Measurements from ENCODE around the gene AGXT2.
A peak's percentile ranks its signal among the peaks of the same experiment; 100 is the strongest.

AGXT2 gene, protein sequence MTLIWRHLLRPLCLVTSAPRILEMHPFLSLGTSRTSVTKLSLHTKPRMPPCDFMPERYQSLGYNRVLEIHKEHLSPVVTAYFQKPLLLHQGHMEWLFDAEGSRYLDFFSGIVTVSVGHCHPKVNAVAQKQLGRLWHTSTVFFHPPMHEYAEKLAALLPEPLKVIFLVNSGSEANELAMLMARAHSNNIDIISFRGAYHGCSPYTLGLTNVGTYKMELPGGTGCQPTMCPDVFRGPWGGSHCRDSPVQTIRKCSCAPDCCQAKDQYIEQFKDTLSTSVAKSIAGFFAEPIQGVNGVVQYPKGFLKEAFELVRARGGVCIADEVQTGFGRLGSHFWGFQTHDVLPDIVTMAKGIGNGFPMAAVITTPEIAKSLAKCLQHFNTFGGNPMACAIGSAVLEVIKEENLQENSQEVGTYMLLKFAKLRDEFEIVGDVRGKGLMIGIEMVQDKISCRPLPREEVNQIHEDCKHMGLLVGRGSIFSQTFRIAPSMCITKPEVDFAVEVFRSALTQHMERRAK

DNA sequence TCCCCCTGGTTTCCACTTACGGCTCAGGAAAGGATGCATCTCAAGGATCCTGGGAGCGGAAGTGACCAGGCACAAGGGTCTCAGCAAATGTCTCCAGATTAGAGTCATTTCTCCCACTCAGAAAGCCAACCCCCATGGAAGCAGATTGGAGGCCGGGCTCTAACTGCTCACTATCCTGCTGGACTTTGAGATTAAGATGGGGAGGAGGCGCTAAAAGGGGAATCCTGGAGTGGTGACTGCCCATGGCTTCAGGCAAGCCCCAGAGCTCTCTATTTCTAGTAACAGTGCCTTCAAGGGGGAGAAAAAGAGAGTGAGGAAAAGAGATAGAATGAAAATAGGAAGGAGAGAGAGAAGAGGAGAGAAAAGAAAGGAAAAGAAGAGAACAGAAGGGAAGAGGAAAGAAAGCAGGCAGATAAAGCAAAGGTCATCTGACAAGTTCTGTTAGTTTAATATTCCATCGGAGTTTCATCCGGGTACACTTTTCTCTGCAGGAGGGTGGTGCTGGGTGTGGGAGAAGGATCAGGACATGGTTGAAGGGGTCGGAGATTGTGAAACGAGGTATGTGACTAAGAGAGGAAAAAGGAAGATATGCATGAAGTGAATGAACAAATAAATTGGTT is at the start of gene AGXT2:
Gene AGXT2 (minus strand): TSS at position 165 of the 620 bp plus-strand sequence. CDS start 57 bp downstream, at position 108.
- DNase-seq (ENCODE audit: low read depth in 3 of 3), result no peak

DNA sequence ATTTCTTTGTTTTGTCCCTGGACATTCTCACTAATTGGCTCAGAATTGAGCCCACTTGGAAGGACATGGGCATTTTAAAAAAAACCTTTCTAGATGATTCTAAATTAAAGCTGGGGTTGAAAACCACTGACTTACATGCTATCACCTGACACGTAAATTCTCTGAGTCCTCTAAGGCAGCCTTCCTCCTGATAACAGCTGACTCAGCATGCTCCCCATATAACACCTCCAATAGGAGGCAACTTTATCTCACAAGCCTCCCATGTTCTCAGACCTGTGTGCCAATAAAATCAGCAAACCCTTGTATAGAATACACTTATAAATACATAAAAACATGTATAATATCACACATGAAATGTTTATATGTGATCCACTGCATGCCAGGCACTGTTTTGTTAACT is 49.2 kb upstream of the AGXT2 start:
- no peak for DNase-seq (ENCODE audit: low read depth in 3 of 3)

DNA sequence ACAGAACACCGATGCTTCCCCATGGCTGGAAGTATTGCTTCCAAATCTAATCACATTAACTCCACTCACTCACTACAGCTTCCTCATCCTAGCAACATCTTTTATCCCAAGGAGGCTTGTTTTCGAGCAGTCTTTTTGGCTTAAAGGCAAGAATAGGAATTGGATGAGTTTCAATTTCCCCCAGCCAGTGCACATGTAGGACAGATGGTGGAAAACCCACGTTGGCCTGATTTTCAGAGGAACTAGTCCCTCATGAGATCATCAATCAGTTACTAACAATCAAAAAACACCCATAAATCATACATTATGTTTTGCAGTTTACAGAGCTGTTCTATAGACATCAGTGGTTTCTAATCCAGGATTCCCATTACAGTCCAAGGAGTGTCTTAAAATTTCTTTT is 48.5 kb upstream of the AGXT2 start:
- DNase-seq (ENCODE audit: low read depth in 3 of 3), result no peak

DNA sequence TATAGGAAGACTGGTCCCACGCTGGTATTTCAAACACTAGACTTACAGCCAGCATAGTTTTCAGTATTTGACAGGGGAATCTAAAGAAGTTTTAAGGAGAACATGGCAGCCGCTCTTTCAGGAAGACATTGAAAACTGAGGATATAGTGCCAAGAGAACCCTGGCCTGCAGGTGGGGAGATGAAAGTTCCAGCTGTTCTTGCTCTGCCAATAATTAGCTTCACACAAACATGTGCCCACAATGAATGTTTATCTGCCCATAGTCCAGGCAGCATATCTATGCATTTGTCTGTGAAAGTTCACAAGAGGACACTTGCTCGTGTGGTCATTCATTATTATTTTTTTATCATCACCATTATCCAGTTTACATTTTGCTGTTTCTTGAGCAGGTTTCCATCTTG is 47.6 kb upstream of the AGXT2 start:
- DNase-seq (ENCODE audit: low read depth in 3 of 3), result no peak

DNA sequence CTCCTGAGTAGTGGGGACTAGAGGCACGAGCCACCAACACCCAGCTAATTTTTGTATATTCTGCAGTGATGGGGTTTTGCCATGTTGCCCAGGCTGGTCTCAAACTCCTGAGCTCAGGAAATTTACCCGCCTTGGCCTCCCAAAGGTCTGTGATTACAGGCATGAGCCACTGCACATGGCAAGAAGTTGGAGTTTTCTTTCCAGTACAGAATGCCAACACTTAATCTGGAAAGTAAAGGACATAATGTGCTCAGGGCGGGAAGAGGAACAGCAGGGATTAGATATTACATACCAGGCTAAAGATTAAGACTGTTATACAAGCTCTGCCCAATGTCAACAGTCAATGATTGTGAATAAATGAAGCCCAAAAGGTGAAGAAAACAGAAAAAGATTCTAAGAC is 47.2 kb upstream of the AGXT2 start:
- DNase-seq (ENCODE audit: low read depth in 3 of 3), result no peak

DNA sequence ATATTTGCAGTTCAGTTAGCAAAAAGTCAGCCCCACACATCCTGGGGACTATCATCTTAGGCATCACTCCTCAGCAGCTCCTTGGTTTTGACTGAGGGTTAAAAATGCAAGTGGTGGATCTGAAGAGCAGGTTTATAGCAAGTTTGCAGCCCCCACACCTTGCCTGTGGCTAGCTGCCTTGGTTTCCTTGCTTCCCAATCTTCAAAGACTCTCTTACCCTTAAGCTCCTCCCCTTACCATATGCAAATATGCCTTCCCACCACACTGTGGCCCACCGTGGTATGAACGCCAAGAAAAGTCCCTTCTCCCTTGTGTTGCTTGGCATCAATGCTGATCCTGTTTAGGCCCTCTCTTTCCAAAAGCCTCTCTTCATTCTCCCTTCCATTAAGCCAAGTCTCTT is 45.0 kb upstream of the AGXT2 start:
- DNase-seq (ENCODE audit: low read depth in 3 of 3), result no peak

DNA sequence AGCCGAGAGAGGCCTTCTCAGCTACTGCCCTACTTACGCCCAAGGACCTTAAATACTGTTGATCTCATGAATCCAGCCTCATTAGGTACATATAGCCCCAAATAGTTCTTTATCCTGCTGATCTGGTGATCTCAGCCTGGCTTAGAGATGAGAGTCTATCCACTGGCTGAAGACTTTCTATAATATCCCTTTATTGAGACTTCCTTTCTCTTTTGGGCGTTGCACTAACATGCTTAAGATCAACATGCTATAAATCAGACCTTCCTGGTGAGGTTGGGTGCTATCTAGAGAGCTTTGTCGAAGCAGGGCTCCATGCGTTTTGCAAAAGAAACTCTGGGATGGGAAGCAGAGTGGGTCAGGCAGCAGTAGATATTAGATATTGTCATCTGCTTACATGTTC is 44.0 kb upstream of the AGXT2 start:
- no peak for DNase-seq (ENCODE audit: low read depth in 3 of 3)

DNA sequence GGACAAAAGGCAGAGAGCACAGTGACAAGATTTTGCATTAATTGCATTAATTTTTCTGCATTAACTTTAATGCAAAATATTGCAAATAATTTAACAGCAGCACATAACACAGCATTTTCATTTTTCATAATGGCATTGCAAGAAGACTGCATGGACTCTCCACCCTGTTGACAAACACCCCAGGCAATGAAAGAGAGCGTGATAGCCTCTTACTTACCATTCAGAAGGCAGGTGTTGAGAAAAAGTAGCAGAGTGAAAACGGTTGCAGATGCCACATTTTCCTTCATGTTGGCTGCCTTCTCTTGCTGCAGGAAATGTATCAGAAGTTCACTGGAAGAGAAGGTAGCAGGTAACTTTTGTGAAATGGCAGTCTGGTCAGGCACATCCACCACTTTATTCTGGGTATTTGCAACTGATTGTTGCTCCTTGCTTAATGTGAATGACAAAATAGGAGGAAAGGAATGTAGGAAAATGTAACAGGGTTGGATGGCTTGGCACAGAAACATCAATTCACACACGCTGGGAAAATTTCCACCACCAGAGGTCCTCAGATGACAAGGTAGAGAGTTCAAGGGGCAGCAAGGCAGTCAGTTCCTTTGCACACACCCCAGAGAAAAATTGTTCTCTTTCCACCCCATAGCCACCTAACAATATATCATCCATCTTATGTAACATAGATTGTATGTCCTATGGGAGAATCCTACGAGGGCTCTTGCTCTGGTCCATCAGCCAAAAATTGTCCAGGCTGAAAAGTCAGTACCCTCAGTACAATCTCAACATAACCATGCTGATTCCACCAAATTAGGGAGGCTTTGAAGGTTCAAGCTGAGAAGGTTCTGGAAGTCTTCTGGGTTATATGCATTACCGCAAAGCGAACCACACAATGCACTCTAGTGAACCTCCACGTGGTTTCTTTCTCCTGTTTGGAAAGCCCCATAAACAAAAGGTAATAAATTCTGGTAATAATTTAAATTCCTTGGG is 41.9 kb upstream of the AGXT2 start:
- DNase-seq (ENCODE audit: low read depth in 3 of 3), result peak; percentile 11 to 40 (median 17)

DNA sequence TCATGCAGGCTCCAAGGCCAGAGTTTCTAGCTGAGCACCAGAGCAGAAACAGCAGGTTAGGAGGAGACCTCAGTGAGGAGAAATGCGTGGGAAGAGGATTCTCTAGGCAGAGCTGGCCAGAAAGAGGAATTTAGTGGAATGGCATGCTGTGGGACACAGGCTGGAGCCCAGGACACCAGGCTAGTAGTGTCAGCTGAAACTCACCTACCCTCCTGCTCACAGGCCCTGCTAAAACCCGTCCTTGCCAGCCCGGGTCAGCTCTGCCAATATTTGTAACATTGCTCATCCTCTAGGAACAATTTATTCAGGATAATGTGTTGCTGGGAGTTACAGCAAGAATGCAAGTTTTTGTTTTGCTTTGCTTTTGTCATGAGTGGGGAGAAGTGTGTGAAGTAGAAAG is 40.2 kb upstream of the AGXT2 start:
- no peak for DNase-seq (ENCODE audit: low read depth in 3 of 3)

DNA sequence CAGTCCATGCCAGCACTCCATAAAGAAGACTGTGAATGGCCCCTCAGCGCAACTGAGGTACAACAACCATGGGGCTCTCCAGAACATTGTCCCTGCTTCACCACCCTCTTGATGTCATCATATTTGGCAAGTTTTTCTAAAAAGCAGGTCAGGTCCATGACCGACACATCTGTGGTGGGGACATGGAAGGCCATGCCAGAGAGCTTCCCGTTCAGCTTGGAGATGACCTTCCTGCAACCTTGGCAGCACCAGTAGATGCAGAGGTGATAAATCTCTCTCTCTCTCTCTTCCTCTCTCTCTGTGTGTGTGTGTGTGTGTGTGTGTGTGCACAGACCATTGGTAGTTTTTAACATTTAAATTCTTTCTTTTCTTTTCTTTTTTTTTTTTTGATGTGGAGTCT is 35.4 kb upstream of the AGXT2 start:
- no peak for DNase-seq (ENCODE audit: low read depth in 3 of 3)

DNA sequence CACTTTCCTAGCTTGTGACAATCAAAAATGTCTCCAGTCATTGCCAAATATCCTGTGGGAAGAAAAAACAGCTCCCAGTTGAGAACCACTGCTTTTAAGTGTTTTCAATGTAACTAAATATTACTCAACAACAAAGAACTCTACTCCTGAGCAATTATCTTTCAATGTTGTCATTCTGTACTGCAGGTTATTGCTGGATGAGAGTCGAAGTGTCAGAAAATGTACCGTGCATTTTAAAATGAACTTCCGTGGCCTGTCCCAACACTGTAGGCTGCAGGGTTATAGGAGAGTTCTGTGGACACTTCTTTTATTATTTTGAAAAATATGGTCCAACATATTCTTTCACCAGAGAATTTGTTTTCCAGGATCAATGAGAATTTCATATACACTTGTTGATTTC is 34.8 kb upstream of the AGXT2 start:
- DNase-seq (ENCODE audit: low read depth in 3 of 3), result no peak

DNA sequence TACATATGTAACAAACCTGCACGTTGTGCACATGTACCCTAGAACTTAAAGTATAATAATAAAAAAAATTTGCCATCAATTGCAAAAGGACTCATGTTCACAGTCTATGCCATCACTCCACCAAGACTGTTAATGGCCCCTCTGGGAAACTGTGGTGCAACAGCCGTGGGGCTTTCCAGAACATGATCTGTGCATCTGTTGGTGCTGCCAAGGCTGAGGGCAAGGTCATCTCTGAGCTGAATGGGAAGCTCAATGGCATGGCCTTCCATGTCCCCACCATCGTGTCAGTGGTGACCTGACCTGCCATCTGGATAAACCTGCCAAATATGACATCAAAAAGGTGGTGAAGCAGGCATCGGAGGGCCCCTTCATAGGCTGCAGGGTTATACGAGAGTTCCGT is 33.4 kb upstream of the AGXT2 start:
- no peak for DNase-seq (ENCODE audit: low read depth in 3 of 3)

DNA sequence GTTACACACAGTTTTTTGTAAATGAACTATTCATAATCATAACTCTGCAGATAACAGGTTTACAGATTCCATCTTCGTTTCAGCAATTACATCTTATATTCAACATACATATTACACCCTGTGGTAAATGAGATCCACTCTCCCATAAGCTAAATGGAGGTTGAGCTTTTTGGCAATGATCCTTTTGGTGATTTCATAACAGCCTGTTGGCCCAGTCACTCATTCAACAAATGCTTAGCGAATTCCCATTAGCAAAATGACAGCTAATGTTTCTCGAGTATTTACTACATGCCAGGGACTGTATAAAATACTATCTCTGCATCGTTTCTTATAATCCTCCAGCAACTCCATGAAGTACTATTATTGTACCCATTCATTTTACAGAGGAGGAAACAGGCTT is 25.4 kb upstream of the AGXT2 start:
- DNase-seq (ENCODE audit: low read depth in 3 of 3), result no peak

DNA sequence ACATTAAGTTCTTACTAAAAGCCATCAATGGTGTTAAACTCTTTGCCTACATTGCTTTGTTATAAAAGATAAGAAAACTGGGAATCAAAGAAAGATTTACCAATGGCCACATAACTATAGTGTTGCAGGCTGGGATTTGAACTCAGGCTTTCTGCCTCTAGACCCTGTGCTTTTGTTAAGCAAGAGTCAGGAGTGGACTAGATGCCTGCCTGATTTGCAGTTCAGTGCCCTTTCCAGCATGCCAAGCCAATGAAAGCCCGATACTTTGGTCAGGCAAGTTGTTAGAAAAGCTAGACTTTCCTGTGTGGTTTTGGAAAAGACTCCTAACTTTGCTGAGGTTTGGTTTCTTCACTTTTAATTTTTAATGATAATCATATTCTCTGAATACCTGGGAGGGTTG is 21.4 kb upstream of the AGXT2 start:
- no peak for DNase-seq (ENCODE audit: low read depth in 3 of 3)

DNA sequence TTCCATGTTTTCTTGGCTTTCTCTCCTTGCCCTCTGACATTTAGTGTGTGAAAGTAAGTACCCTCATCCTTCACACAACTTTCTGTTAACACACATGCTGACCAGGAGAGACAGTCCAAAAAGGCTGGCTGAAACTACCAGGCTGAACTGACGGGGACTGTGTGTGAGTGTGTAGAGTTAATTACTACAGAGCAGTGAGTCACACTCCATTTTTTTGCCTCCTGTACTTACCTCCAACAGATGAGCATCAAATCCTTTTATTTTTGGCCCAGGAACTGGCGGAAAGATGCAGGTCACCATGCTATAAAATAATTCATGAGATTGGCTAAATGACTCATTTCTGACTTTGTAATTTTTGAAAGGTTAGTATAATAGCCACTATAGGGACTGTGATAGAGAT is 20.2 kb upstream of the AGXT2 start:
- DNase-seq (ENCODE audit: low read depth in 3 of 3), result no peak

DNA sequence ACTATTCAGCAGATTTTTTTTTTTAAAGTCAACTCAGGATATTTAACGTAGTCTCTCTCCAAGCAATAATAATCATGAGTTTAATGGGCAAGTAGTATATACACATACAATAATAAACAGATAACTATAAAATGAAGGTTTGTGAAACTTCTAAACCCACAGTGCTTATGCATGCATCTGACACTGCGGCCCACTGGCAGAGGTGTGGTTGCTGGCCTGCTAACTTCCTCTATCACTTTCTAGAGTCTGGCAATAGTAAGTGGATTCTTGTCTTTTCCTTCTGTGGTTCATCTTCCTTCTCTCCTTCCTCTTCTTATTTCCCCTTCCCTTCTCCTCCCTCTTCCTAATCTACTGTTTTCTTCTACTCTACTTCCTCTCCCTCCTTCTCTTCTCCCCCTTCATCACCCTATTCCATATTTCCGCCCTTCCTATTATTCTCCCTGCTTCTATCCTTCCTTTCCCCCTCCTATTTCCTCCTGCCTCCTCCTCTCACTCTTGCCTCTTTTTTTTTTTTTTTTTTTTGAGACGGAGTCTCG is 18.6 kb upstream of the AGXT2 start:
- no peak for DNase-seq (ENCODE audit: low read depth in 3 of 3)

DNA sequence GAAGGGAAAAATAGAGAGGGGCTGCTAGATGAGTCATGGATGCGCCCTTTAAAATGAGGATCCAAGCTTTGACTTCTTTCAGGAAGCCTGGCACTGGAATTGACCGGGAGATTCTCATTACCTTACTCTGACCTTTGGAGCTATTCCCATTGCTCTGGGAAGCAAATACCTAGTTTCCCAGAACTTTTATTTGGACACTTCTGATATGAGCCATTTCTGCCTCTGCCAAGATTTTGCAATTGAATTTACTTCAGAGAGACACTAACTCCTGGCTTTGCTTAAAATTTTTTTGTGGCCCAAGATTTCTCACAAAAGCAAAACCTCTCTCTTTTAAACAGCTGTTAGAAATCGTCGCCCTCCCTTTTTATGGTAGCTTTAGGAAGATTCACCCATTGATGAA is 15.7 kb upstream of the AGXT2 start:
- DNase-seq (ENCODE audit: low read depth in 3 of 3), result no peak

DNA sequence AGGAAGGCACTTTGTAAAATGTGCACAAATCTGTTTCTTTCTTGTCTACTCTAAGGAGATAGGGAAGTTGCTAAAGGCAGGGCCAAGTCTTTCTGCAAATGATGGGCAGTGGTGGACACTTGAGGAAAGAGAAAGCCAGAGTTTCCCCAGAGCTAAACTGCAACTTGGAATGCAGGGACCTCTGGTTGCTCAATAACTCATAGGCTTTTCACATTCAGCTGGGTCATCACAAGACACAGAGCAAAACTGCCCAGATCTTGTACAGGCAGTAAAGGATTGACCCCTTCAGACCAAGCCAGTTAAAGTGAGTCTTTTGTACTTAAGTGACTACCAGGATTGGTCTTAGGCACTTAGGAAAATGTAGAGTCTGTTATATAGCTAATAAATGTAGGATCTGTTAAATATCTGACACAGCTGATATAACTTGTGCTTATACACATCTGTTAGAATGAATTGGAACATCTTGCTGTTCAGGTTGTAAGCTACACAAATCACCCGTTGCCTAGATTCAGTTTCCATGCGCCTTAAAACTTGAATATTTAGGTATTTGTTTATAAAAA is 13.5 kb upstream of the AGXT2 start:
- no peak for DNase-seq (ENCODE audit: low read depth in 3 of 3)

DNA sequence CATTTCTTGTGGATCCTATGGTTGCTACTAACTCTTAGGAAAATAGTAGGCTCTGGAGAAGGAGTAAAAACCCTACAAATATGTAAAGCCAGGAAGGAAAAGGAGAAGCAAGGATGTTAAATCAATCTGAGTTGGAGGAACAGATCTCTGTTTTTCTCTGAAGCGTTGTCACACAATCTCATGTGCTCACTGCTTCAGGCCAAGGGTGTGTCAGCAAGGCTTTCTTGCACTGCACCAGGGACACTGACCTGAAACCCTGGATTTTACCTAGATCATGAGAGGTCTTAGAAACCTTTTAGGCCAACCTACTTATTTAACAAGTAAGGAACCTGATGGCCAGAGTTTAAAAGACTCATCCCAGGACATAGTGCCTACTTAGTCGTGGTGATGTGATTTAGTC is 12.5 kb upstream of the AGXT2 start:
- DNase-seq (ENCODE audit: low read depth in 3 of 3), result no peak

DNA sequence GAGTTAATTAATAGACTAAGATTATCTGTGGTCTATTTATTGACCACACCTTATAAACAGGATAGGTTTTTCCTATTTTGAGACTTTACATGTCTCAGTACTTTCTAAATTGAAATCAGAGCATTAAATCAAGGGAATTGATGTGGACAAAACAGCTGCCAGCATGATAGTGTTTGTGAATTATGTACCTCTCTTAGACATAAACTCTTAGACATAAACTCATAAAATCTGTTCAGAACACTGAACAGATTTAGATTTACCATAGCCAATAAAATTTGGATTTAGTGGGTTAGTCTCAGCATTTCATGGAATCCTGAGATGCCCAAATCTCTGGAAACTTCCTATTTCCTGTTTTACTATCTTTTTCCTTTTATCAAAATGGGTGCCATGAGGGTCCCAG is 11.5 kb upstream of the AGXT2 start:
- DNase-seq (ENCODE audit: low read depth in 3 of 3), result no peak

DNA sequence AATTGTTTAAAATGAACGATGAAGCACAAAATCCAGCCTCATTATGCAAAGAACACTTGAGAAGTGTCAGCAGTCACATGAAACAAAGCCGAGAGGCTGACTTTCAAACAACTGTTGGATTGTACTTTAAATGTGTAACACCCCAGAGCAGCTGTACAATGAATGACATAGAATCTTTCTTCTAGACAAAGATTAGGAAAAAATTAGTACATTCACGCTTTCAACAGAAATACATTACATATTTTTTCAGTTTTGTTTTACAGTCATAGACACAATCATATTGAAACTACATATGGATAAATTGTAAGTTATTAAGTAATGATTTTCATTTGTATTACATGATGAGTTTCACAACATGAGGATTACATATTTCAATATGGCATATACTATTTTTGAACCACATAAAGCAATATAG is 10.6 kb upstream of the AGXT2 start:
- no peak for DNase-seq (ENCODE audit: low read depth in 3 of 3)

DNA sequence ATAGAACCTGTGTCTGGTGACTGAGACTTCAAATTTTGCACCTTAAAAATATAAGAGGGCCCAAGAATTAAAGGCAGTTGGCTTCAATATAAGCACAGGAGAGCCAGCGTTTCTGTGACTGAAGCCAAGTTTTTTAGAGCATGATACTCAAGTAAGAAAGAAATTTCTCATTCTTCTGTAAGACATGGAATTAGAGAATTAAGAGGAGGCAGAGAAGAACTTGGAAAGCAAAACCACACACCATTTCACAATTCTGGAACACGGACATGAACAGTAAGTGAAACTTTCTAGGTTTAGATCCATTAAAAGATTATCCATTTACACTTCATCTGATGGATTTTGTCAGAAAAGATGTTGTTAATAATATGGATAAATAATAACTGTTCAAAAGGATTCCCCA is 8.9 kb upstream of the AGXT2 start:
- no peak for DNase-seq (ENCODE audit: low read depth in 3 of 3)

Measured in stimulated activated CD4-positive, alpha-beta T cell treated with anti-CD3 and anti-CD28 coated beads, TNF-alpha, amount 100 ng/mL, for 48 hours (primary cell).